ENCODE data around the gene ZER1. TPM values are rescaled to one million over a fixed set of nuclear protein-coding genes. Genes with fewer than 3 reads are reported as not detected.
"Not testable (repeated sequence)": the region's sequence is repeated elsewhere in the genome, so short reads cannot be mapped to it uniquely, and the experiment has no call there.

ZER1 gene
- total RNA-seq, 1 experiment from 2014 or later, result 28.6 TPM

- Mint-ChIP-seq H3K27ac (ENCODE audit: unreplicated experiment) (no peak overlapping the region), H3K36me3 (ENCODE audit: insufficient read depth, unreplicated experiment) (peaks cover 29% of the 10 kb centered on the region), H3K9me3 (ENCODE audit: unreplicated experiment) (no peaks in the 10 kb centered on the region), H3K4me3 (ENCODE audit: unreplicated experiment) (no peak overlapping the region), H3K27me3 (ENCODE audit: insufficient read depth, unreplicated experiment) (no peaks in the 10 kb centered on the region), H3K4me1 (ENCODE audit: low read depth, unreplicated experiment) (peaks cover 2% of the 10 kb centered on the region)
- CTCF ChIA-PET, result interaction anchor here (1.2 kb wide), 1 partner anchor 19 kb away, joined by 3 read pairs; the partner anchor contains the start of gene ENDOG
- no peaks in the 10 kb centered on the region for H3K27me3 ChIP-seq (replicated peaks; ENCODE audit: control insufficient read depth, insufficient read depth, low read length)
- POLR2A ChIA-PET, result no interaction called here
- no peak for TF ChIP-seq CTCF (IDR thresholded peaks at IDR 0.05; ENCODE audit: insufficient read depth in 1 of 2, low read depth in 1 of 2, low read length in 1 of 2, severe bottlenecking in 1 of 2, unreplicated experiment in 1 of 2)
- intact Hi-C loops (cut with micrococcal nuclease; ENCODE audit: unreplicated experiment), result no loop called here
- no peaks in the 10 kb centered on the region for H3K4me1 ChIP-seq
- BruUV-seq (replicated peaks), result no TSS peak
- no peak overlapping the region for H3K4me3 ChIP-seq (ENCODE audit: low read depth, low read length)
- H3K9me3 ChIP-seq, result no peaks in the 10 kb centered on the region
- no peak for DNase-seq
- no peaks in the 10 kb centered on the region for H3K36me3 ChIP-seq (ENCODE audit: control insufficient read depth, insufficient read depth, low read length)
These were observed 27.2 kb upstream of the ZER1 start for GRCh38 chr9:128798896-128799295.

- H3K27ac Mint-ChIP-seq (ENCODE audit: unreplicated experiment); H3K4me1 Mint-ChIP-seq (ENCODE audit: low read depth, unreplicated experiment); H3K4me3 Mint-ChIP-seq (ENCODE audit: unreplicated experiment); H3K27me3 Mint-ChIP-seq (ENCODE audit: insufficient read depth, unreplicated experiment); H3K27me3 ChIP-seq (replicated peaks; ENCODE audit: control insufficient read depth, insufficient read depth, low read length); POLR2A ChIA-PET; BruUV-seq (replicated peaks); intact Hi-C loops (cut with micrococcal nuclease; ENCODE audit: unreplicated experiment); H3K9me3 ChIP-seq; H3K36me3 ChIP-seq (ENCODE audit: control insufficient read depth, insufficient read depth, low read length); H3K9me3 Mint-ChIP-seq (ENCODE audit: unreplicated experiment); H3K4me1 ChIP-seq; DNase-seq; H3K4me3 ChIP-seq (ENCODE audit: low read depth, low read length): not testable (repeated sequence)
- CTCF ChIA-PET, result interaction anchor here (0.6 kb wide), 1 partner anchor 19 kb away, joined by 4 read pairs; no protein-coding TSS in a partner anchor
- H3K36me3 Mint-ChIP-seq (ENCODE audit: insufficient read depth, unreplicated experiment), result peaks cover 14% of the 10 kb centered on the region
These were observed 23.2 kb upstream of the ZER1 start for GRCh38 chr9:128794961-128795360.

GRCh38 chr9:128792978-128793686 lies 21.4 kb upstream of the ZER1 start:
- no peak overlapping the region for H3K4me3 Mint-ChIP-seq (ENCODE audit: unreplicated experiment)
- peaks cover 12% of the 10 kb centered on the region for H3K36me3 Mint-ChIP-seq (ENCODE audit: insufficient read depth, unreplicated experiment)
- no TSS peak for BruUV-seq (replicated peaks)
- POLR2A ChIA-PET, result interaction anchor here (0.5 kb wide), 1 partner anchor 126 kb away, joined by 4 read pairs; no protein-coding TSS in a partner anchor
- intact Hi-C loops (cut with micrococcal nuclease; ENCODE audit: unreplicated experiment), result no loop called here
- no peaks in the 10 kb centered on the region for H3K9me3 ChIP-seq
- H3K27me3 Mint-ChIP-seq (ENCODE audit: insufficient read depth, unreplicated experiment), result no peaks in the 10 kb centered on the region
- peaks cover 5% of the 10 kb centered on the region for H3K4me1 Mint-ChIP-seq (ENCODE audit: low read depth, unreplicated experiment)
- TF ChIP-seq CTCF (IDR thresholded peaks at IDR 0.05; ENCODE audit: insufficient read depth in 1 of 2, low read depth in 1 of 2, low read length in 1 of 2, severe bottlenecking in 1 of 2, unreplicated experiment in 1 of 2), result no peak
- no peaks in the 10 kb centered on the region for H3K4me1 ChIP-seq
- no peaks in the 10 kb centered on the region for H3K27me3 ChIP-seq (replicated peaks; ENCODE audit: control insufficient read depth, insufficient read depth, low read length)
- H3K27ac Mint-ChIP-seq (ENCODE audit: unreplicated experiment), result no peak overlapping the region
- H3K36me3 ChIP-seq (ENCODE audit: control insufficient read depth, insufficient read depth, low read length), result no peaks in the 10 kb centered on the region; the same call in 1 of the 2 replicates
- no peaks in the 10 kb centered on the region for H3K9me3 Mint-ChIP-seq (ENCODE audit: unreplicated experiment)
- DNase-seq, result no peak
- CTCF ChIA-PET, result interaction anchor here (0.6 to 0.7 kb wide), 2 partner anchors 21 to 235 kb away, joined by 3 to 8 read pairs; partner anchors contain the start of gene SH3GLB2
- H3K4me3 ChIP-seq (ENCODE audit: low read depth, low read length), result no peak overlapping the region
